Activated naive CD4-positive, alpha-beta T cell treated with anti-CD3 and anti-CD28 coated beads for 36 hours (primary cell): ENCODE data around the gene BAAT. TPM values are rescaled to one million over a fixed set of nuclear protein-coding genes. Genes with fewer than 3 reads are reported as not detected.
"Not testable (repeated sequence)": the region's sequence is repeated elsewhere in the genome, so short reads cannot be mapped to it uniquely, and the experiment has no call there.

ENCODE experiments used
- CTCF ChIA-PET: fragments of 350-600 bp; sonication (Branson Sonifier 250); formaldehyde crosslinking; loops from one replicate; lab custom pipeline; 2021; ENCODE audit warnings: antibody characterized with exemption; lab: Charles Lee
- DNase-seq: peaks from one replicate; pipeline ENCODE4 v3.0.0-alpha.2; 2020
- H3K27ac Mint-ChIP-seq: one replicate; pipeline ENCODE4 v1.8.0; 2021; ENCODE audit warnings: mild to moderate bottlenecking, mixed read lengths
- H3K27me3 Mint-ChIP-seq: one replicate; pipeline ENCODE4 v1.8.0; 2021; ENCODE audit warnings: low read depth, mixed read lengths
- H3K36me3 Mint-ChIP-seq: one replicate; pipeline ENCODE4 v1.8.0; 2021; ENCODE audit warnings: low read depth, mixed read lengths
- H3K4me1 Mint-ChIP-seq: one replicate; pipeline ENCODE4 v1.8.0; 2021; ENCODE audit warnings: low read depth, mixed read lengths
- H3K4me3 Mint-ChIP-seq: one replicate; pipeline ENCODE4 v1.8.0; 2021; ENCODE audit warnings: mild to moderate bottlenecking, moderate library complexity, mixed read lengths
- H3K9me3 Mint-ChIP-seq: one replicate; pipeline ENCODE4 v1.8.0; 2021; ENCODE audit warnings: mixed read lengths
- intact Hi-C: fragments of 100-400 bp; cut with micrococcal nuclease; formaldehyde crosslinking; loops from one replicate; pipeline ENCODE4 v1.15.1; 2023
- total RNA-seq, 2 experiments: library from RNA; stranded (reverse); gene quantifications; one replicate each; pipeline ENCODE4 v1.2.3, GENCODE V29; 2021

The BAAT gene
- total RNA-seq, 2 experiments from 2014 or later = not detected

DNA sequence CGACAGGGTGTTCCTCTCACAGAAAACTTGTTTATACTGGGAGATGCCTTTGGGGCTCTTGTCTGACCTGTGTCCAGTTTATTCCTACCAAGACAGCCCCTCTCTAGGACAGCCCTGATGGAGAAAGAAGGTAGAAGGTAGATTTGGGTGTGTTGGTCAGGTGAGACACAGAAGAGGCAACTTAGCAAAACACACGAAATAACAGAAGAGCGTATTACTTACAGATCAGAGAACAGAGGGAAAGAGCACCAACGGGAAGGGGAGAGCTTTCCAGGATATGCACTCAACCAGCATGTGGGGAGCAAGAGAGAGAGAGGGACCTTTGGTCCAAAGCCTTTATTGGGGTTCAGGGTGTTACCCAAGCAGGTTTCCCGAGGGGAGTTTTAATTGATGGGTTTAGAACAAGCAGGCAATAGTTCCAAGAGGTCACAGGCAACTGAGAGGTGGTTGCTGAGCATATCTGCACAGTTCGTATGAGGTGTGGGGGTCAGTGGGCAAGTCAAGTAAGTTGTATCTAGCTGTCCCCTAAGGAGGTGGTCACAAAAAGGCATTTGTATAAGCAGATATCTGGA is 31.8 kb downstream of the BAAT start:
- intact Hi-C loops = no loop called here
- CTCF ChIA-PET = no interaction called here
- no peak overlapping the region for H3K4me3 Mint-ChIP-seq
- no peak for DNase-seq
- no peaks in the 10 kb centered on the region for H3K4me1 Mint-ChIP-seq
- H3K27me3 Mint-ChIP-seq = peaks cover 5% of the 10 kb centered on the region
- no peaks in the 10 kb centered on the region for H3K9me3 Mint-ChIP-seq
- no peak overlapping the region for H3K27ac Mint-ChIP-seq
- no peaks in the 10 kb centered on the region for H3K36me3 Mint-ChIP-seq

DNA sequence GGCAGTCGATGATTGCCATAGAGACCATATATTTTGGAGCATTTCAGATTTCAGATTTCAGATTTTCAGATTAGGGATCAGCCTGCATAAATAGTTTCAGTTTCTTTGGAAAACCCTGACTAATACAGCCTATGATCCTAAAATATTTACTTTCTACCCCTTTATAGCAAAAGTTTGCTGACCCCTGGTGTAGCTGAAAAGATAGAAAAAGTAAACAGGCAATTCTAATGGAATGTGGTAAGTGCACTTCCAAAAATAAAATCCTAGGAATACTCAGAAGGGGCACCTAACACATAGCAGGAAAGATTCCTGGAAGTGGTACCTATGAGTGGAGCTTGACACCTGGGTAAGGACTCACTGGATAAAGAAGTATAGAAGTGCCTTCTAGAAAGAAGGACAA is 34.5 kb downstream of the BAAT start:
- intact Hi-C loops = no loop called here
- H3K36me3 Mint-ChIP-seq = no peaks in the 10 kb centered on the region
- no peaks in the 10 kb centered on the region for H3K4me1 Mint-ChIP-seq
- CTCF ChIA-PET = no interaction called here
- no peak overlapping the region for H3K4me3 Mint-ChIP-seq
- no peak overlapping the region for H3K27ac Mint-ChIP-seq
- DNase-seq = no peak
- peaks cover 10% of the 10 kb centered on the region for H3K27me3 Mint-ChIP-seq
- no peaks in the 10 kb centered on the region for H3K9me3 Mint-ChIP-seq

DNA sequence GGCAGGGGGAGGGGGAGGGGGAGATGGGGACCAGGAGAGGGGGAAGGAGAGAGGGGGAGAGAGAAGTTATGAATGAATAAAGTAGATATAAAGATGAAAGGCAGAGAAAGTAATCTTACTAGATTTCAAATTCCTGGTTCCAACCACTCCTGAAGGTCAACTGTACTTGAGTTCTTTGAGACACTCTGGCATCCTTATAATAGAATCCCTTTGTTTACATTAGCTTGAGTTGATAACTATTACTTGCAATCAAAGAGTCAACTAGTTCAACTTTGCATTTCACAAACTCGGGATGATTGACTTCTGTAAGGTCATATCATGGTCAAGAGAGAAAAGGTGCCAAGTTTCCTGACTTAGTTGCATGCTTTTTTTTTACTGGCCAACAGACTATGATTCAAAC is 42.2 kb downstream of the BAAT start:
- no peaks in the 10 kb centered on the region for H3K9me3 Mint-ChIP-seq
- H3K27ac Mint-ChIP-seq = no peak overlapping the region
- peaks cover 17% of the 10 kb centered on the region for H3K27me3 Mint-ChIP-seq
- intact Hi-C loops = no loop called here
- no peak overlapping the region for H3K4me3 Mint-ChIP-seq
- CTCF ChIA-PET = no interaction called here
- H3K36me3 Mint-ChIP-seq = no peaks in the 10 kb centered on the region
- no peaks in the 10 kb centered on the region for H3K4me1 Mint-ChIP-seq
- DNase-seq = no peak

DNA sequence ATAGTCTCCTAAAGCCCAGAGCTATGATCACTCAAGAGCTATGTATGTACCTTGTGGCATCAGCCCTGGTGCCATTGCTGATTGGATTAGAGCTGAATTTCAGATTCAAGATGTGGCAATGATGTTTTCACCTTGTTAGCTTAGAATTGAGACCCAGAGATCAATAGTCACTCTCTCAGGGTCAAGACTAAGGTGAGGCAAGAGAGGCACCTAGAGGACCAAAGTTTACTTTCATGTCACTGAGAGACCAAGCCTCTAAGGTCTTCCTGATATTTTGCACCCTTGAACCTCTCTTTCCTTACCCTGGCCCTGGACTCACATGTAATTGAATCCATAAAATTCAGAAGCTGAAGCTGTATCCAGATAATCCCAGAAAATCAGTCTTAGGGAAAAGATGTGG is 42.8 kb downstream of the BAAT start:
- no peaks in the 10 kb centered on the region for H3K9me3 Mint-ChIP-seq
- CTCF ChIA-PET = interaction anchor here (0.5 kb wide), 1 partner anchor 700 kb away, joined by 5 read pairs; no protein-coding TSS in a partner anchor
- no peak for DNase-seq
- H3K4me1 Mint-ChIP-seq = no peaks in the 10 kb centered on the region
- H3K27me3 Mint-ChIP-seq = peaks cover 17% of the 10 kb centered on the region
- no peak overlapping the region for H3K27ac Mint-ChIP-seq
- no peak overlapping the region for H3K4me3 Mint-ChIP-seq
- no peaks in the 10 kb centered on the region for H3K36me3 Mint-ChIP-seq
- intact Hi-C loops = no loop called here

DNA sequence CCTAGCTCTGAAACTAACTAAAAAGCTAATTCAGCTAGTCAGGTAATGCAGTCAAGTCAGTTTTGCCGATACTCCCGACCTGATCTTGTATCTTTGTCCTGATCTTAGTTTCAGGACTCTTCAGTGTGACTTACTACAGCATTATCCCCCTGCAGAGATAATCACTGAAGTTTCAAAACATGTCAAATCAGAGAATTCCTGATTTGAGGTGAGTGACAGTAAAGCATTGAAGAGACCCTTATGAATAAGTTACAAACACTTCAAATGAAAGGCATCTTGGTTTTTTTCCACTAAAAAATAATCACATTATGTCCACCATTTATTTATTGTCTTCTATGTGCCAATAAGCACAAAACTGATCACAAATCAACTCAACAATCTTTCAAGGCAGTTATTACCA is 47.6 kb downstream of the BAAT start:
- H3K4me1 Mint-ChIP-seq = no peaks in the 10 kb centered on the region
- CTCF ChIA-PET = interaction anchor here (0.9 kb wide), 1 partner anchor 12 kb away, joined by 3 read pairs; no protein-coding TSS in a partner anchor
- intact Hi-C loops = no loop called here
- peaks cover 7% of the 10 kb centered on the region for H3K27me3 Mint-ChIP-seq
- H3K9me3 Mint-ChIP-seq = no peaks in the 10 kb centered on the region
- no peak overlapping the region for H3K4me3 Mint-ChIP-seq
- H3K27ac Mint-ChIP-seq = no peak overlapping the region
- no peaks in the 10 kb centered on the region for H3K36me3 Mint-ChIP-seq
- DNase-seq = no peak

DNA sequence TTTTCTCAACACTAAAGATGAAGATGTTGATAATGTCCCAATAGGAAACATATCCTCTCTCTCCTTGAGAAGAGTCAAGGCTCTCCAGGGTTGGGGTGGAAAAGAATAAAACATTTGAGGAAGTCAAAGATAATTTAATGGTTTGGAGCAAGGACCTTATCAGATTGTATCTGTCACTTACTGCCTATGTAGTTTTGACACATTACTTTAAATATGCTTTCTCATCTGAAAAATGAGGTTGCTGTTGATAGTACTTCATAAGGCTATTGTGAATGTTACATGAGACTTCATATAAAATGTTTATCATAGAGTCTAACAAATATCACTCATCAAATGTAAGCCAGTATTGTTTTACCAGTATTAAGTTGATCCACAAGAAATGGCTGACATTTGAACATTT is 48.7 kb downstream of the BAAT start:
- H3K4me3 Mint-ChIP-seq = no peak overlapping the region
- H3K36me3 Mint-ChIP-seq = no peaks in the 10 kb centered on the region
- no peak overlapping the region for H3K27ac Mint-ChIP-seq
- H3K27me3 Mint-ChIP-seq = peaks cover 7% of the 10 kb centered on the region
- H3K9me3 Mint-ChIP-seq = no peaks in the 10 kb centered on the region
- no peaks in the 10 kb centered on the region for H3K4me1 Mint-ChIP-seq
- CTCF ChIA-PET = no interaction called here
- intact Hi-C loops = no loop called here
- DNase-seq = no peak

DNA sequence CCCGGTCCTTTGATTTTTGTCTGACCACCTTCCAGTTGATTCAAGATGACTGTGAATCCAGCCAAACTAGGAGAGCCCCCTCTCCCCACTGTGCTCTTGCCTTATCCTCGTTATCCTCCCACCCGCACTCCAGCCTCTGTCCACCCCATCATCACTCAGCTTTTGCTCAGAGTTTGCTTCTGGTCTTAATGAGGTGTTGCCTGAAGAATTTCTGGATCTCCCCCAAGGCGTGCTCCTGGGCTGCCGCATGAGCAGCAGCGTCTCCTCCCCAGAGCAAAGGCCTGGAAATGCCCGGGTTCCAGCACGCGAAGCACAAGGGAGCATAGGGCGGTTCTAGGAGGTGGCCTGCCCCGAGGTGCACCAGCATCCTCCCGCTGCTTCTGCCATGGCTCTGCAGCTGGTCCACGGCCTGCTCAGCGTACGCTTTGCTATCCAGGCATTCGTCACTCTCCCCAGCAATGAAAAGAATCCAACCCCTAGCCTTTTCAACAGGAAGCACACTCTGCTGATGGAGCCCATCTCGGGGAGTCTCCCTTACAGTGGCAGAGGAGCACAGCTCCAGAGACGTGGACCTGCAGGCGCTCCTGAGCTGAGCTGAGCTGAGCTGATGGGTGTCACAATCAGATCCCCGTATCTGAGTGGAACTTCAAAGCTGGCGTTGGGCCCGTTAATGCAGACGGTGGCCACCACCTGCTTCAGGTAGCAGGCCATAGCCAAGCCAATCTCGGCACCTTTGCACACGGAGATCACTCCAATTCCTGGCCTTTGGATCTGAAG is 50.7 kb downstream of the BAAT start:
- intact Hi-C loops = no loop called here
- CTCF ChIA-PET = no interaction called here
- no peaks in the 10 kb centered on the region for H3K4me1 Mint-ChIP-seq
- no peak for DNase-seq
- H3K27me3 Mint-ChIP-seq = peaks cover 4% of the 10 kb centered on the region
- no peak overlapping the region for H3K27ac Mint-ChIP-seq
- H3K36me3 Mint-ChIP-seq = no peaks in the 10 kb centered on the region
- no peak overlapping the region for H3K4me3 Mint-ChIP-seq
- H3K9me3 Mint-ChIP-seq = no peaks in the 10 kb centered on the region

DNA sequence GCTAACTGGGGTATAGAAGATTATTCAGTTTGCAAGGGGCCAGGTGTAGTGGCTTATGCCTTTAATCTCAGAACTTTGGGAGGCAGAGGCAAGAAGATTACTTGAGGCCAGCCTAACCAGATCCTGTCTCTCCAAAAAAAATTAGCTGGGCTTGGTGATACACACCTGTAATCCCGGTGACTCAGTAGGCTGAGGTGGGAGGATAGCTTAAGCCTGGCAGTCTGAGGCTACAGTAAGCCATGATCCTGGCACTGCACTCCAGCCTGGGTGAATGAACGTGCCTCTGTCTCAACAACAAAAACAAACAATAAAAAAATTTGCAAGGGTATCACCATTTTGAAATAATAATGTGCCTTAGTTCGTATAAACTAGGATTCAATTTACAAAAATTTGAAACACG is 51.3 kb downstream of the BAAT start:
- Mint-ChIP-seq H3K36me3 (no peaks in the 10 kb centered on the region), H3K27ac (no peak overlapping the region), H3K4me1 (no peaks in the 10 kb centered on the region)

DNA sequence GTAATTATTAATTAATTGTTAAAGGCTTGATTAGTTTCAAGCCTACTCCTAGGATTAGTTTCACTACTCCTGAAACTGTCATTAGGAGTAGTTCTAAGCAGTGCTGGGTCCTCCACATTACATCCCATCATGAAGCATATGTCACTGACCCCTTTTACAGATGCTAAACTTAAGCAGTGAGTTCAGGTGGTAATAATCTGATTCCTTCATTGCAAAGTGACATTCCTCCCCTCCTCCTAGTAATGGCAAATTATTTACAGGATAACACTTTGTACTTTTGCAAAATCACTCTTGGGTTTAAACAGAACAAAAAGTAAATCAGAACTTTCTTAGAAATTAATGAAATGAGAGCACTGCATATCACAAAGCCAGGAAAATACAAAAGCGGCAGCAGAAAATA is 52.4 kb downstream of the BAAT start:
- CTCF ChIA-PET = no interaction called here
- H3K4me3 Mint-ChIP-seq = no peak overlapping the region
- no peak overlapping the region for H3K27ac Mint-ChIP-seq
- H3K27me3 Mint-ChIP-seq = peaks cover 6% of the 10 kb centered on the region
- no peak for DNase-seq
- peaks cover 2% of the 10 kb centered on the region for H3K9me3 Mint-ChIP-seq
- H3K36me3 Mint-ChIP-seq = no peaks in the 10 kb centered on the region
- H3K4me1 Mint-ChIP-seq = no peaks in the 10 kb centered on the region
- intact Hi-C loops = no loop called here

More for the DNA sequence above, 51.3 kb downstream of the BAAT start:
- CTCF ChIA-PET = no interaction called here
- no peak for DNase-seq
- intact Hi-C loops = no loop called here
- Mint-ChIP-seq H3K4me3 (no peak overlapping the region), H3K9me3 (no peaks in the 10 kb centered on the region), H3K27me3 (peaks cover 4% of the 10 kb centered on the region)

DNA sequence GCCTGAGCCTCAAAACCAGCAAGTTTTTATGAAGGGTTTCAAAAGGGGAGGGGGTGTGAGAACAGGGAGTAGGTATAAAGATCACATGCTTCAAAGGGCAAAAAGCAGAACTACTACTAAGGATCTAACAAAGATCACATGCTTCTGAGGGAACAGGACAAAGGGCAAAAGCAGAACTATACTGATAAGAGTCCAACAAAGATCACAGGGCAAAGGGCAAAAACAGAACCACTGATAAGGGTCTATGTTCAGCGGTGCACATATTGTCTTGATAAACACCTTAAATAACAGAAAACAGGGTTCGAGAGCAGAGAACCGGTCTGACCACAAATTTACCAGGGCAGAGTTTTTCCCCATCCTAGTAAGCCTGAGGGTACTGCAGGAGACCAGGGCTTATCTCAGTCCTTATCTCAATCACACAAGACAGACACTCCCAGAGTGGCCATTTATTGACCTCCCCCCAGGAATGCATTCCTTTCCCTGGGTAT is 57.3 kb downstream of the BAAT start:
- intact Hi-C loops, DNase-seq, H3K36me3 Mint-ChIP-seq, H3K4me3 Mint-ChIP-seq, H3K4me1 Mint-ChIP-seq, H3K9me3 Mint-ChIP-seq, H3K27ac Mint-ChIP-seq, H3K27me3 Mint-ChIP-seq, CTCF ChIA-PET: not testable (repeated sequence)

DNA sequence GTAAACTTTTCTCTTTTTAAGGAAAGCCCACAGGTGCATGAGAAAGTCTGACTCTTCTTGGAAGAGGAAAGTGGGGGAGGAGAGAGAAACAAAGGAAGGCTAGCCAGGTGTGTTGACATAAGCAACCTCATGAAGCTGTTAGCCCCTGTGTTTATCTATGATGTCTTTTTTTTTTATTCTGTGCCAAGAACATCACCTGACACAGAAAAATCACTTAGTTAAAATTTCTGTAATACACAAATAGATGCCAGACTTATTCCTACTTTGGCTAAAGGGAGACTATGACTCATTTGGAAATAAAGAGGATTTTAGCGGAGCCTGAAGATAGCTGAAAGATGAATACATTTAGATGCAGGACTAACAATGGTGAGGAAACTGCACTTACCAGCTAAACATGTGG is 58.3 kb downstream of the BAAT start:
- no peak for DNase-seq
- Mint-ChIP-seq H3K27ac (no peak overlapping the region), H3K4me1 (no peaks in the 10 kb centered on the region), H3K4me3 (no peak overlapping the region), H3K27me3 (peaks cover 7% of the 10 kb centered on the region), H3K36me3 (no peaks in the 10 kb centered on the region), H3K9me3 (peaks cover 4% of the 10 kb centered on the region)
- CTCF ChIA-PET = interaction anchor here (1.0 kb wide), 1 partner anchor 15 kb away, joined by 3 read pairs; no protein-coding TSS in a partner anchor
- intact Hi-C loops = no loop called here

DNA sequence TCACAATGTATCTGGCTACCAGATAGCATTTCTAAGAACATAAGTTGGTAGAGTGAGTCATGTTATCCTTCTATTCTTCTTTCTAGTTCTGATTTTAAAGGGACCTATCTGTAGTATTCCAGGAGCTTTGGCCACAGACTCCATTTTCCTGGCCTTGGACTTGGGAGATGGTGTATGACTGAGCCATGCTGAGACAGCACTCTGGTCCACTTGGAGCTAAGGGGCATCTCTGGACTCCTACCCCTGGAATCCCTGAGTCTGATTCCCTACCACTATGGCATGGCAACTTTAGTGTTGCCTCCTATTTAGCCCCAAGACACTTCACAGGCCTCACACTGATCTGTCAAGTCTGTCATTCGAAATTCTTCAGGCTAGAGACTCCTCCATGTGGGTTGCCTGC is 58.8 kb downstream of the BAAT start:
- Mint-ChIP-seq H3K27me3 (peaks cover 9% of the 10 kb centered on the region), H3K4me1 (no peaks in the 10 kb centered on the region), H3K36me3 (no peaks in the 10 kb centered on the region), H3K27ac (no peak overlapping the region), H3K4me3 (no peak overlapping the region), H3K9me3 (peaks cover 4% of the 10 kb centered on the region)
- no peak for DNase-seq
- intact Hi-C loops = no loop called here
- CTCF ChIA-PET = interaction anchor here (1.0 to 1.2 kb wide), 2 partner anchors 11 to 14 kb away, joined by 3 read pairs; no protein-coding TSS in a partner anchor

DNA sequence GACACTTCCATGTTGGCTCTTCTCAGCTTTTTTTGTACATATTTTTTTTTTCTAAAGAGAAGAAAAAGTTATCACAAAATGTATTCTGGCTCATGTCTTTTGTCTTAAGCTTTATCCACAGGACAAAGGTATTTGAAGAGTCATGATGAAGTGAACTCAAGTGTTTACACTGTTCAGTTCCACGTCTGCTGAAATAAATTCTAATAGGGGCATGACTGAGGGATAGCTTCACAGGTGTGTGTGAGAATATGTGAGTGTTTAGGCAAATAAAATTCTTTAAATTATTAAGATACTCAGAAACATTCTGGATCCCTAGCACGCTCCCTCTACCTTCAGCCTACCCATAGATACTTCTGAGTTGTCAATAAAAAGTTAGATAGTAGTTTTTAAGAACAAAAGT is 59.8 kb downstream of the BAAT start:
- Mint-ChIP-seq H3K4me1 (no peaks in the 10 kb centered on the region), H3K4me3 (no peak overlapping the region), H3K36me3 (no peaks in the 10 kb centered on the region), H3K9me3 (peaks cover 4% of the 10 kb centered on the region), H3K27me3 (peaks cover 13% of the 10 kb centered on the region), H3K27ac (no peak overlapping the region)
- intact Hi-C loops = no loop called here
- CTCF ChIA-PET = interaction anchor here (0.5 to 1.2 kb wide), 3 partner anchors 12 to 1275 kb away, joined by 3 to 4 read pairs (median 3); no protein-coding TSS in a partner anchor
- no peak for DNase-seq
